Endothelial cell of umbilical vein (primary cell): ENCODE data around the gene SERPINB11. TPM values are rescaled to one million over a fixed set of nuclear protein-coding genes. Genes with fewer than 3 reads are reported as not detected.

Experiments
- BruUV-seq: library from RNA; stranded (reverse); fragments of 400-500 nt; replicated peaks from 2 replicates; lab custom pipeline; 2021; lab: Mats Ljungman, UMichigan
- CTCF ChIA-PET: fragments of 300-600, 350-600 bp; sonication (Branson Sonifier 250); formaldehyde crosslinking; loops from one replicate; lab custom pipeline; 2021; ENCODE audit warnings: antibody characterized with exemption, inconsistent platforms; lab: Charles Lee
- POLR2A ChIA-PET: fragments of 300-600, 350-600 bp; sonication (Branson Sonifier 250); formaldehyde crosslinking; loops from one replicate; lab custom pipeline; 2021; ENCODE audit warnings: antibody characterized with exemption, inconsistent platforms; lab: Charles Lee
- DNase-seq: peaks from one replicate; pipeline ENCODE4 v3.0.0-alpha.2; 2011; ENCODE audit warnings: low read depth, low spot score
- FAIRE-seq: peaks from 2 replicates; lab custom pipeline; 2011; peaks lifted over from hg19 to GRCh38; lab: Jason Lieb, UNC
- H2AFZ ChIP-seq: 2 replicates; pipeline ENCODE4 v1.6.0; 2012; ENCODE audit warnings: low read depth, low read length, control low read depth, inconsistent platforms
- H3K27ac ChIP-seq: 2 replicates; pipeline ENCODE4 v1.5.1; 2011; ENCODE audit warnings: low read depth, mild to moderate bottlenecking, control low read depth, low read length, moderate library complexity; ENCODE audit not compliant: insufficient read depth
- H3K27me3 ChIP-seq, 2 experiments: 2 replicates each; pipeline versions ENCODE4 v1.6.0 to v1.6.1; 2011; ENCODE audit warnings: low read length in 2 of 2, mixed read lengths in 1 of 2; ENCODE audit not compliant: control insufficient read depth in 2 of 2, insufficient read depth in 2 of 2
- H3K36me3 ChIP-seq, 2 experiments: 2 replicates in 1 of 2; 3 replicates in 1 of 2; pipeline ENCODE4 v1.5.1; 2011; ENCODE audit warnings: low read length in 2 of 2, mild to moderate bottlenecking in 1 of 2, moderate library complexity in 1 of 2; ENCODE audit not compliant: control insufficient read depth in 2 of 2, insufficient read depth in 2 of 2; ENCODE audit errors: extremely low read depth in 1 of 2
- H3K4me1 ChIP-seq: 3 replicates; pipeline ENCODE4 v1.5.1; 2011; ENCODE audit warnings: mild to moderate bottlenecking, low read length; ENCODE audit not compliant: control insufficient read depth, insufficient read depth; ENCODE audit errors: extremely low read depth
- H3K4me2 ChIP-seq: 2 replicates; pipeline ENCODE4 v1.6.1; 2011; ENCODE audit warnings: low read length, control low read depth, mixed read lengths; ENCODE audit not compliant: insufficient read depth
- H3K4me3 ChIP-seq, 3 experiments: fragments of 200-600 bp in 1 of 3; sonication (generic), shearing (Covaris generic) in 1 of 3; replicated peaks in 1 of 3; 2 replicates each; pipeline ENCODE4 v1.5.1; 2011 to 2016; ENCODE audit warnings: control low read depth in 3 of 3, low read length in 3 of 3, mild to moderate bottlenecking in 2 of 3, inconsistent platforms in 1 of 3, low read depth in 1 of 3, moderate library complexity in 1 of 3; ENCODE audit not compliant: insufficient read depth in 1 of 3
- H3K79me2 ChIP-seq: 2 replicates; pipeline ENCODE4 v1.6.0; 2012; ENCODE audit warnings: low read length, inconsistent platforms; ENCODE audit not compliant: control insufficient read depth, insufficient read depth
- H3K9ac ChIP-seq: replicated peaks from 2 replicates; pipeline ENCODE3; 2011; ENCODE audit warnings: low read length, control low read depth; ENCODE audit not compliant: insufficient read depth; ENCODE audit errors: extremely low read depth
- H3K9me1 ChIP-seq: replicated peaks from 3 replicates; pipeline ENCODE4 v1.6.0; 2011; ENCODE audit warnings: mild to moderate bottlenecking, low read length; ENCODE audit not compliant: control insufficient read depth, insufficient read depth; ENCODE audit errors: extremely low read depth
- H3K9me3 ChIP-seq: replicated peaks from 2 replicates; pipeline ENCODE4 v1.5.1; 2012; ENCODE audit warnings: low read length, inconsistent platforms; ENCODE audit not compliant: control insufficient read depth, insufficient read depth
- H4K20me1 ChIP-seq: replicated peaks from 2 replicates; pipeline ENCODE3; 2011; ENCODE audit warnings: mild to moderate bottlenecking, low read length; ENCODE audit not compliant: control insufficient read depth, insufficient read depth; ENCODE audit errors: extremely low read depth
- EZH2 ChIP-seq: IDR thresholded peaks from 2 replicates; pipeline ENCODE4 v1.6.1; 2012; ENCODE audit warnings: borderline replicate concordance, low read depth, mild to moderate bottlenecking, moderate library complexity, low read length, inconsistent platforms; ENCODE audit not compliant: severe bottlenecking
- FOS ChIP-seq: IDR thresholded peaks from 2 replicates; pipeline ENCODE4 v1.6.1; 2011; ENCODE audit warnings: mild to moderate bottlenecking, low read length, moderate library complexity, borderline replicate concordance; ENCODE audit not compliant: insufficient read depth
- GATA2 ChIP-seq: IDR thresholded peaks from 2 replicates; pipeline ENCODE4 v1.7.0; 2011; ENCODE audit warnings: low read depth, mild to moderate bottlenecking, moderate library complexity, mixed read lengths, low read length; ENCODE audit not compliant: insufficient read length, insufficient read depth
- JUN ChIP-seq: IDR thresholded peaks from 2 replicates; pipeline ENCODE4 v1.6.1; 2011; ENCODE audit warnings: borderline replicate concordance, low read depth; ENCODE audit not compliant: insufficient read length, insufficient read depth
- MYC ChIP-seq: IDR thresholded peaks from one replicate; pipeline ENCODE4 v1.6.1; 2011; ENCODE audit warnings: mild to moderate bottlenecking, low read depth, low read length
- POLR2A ChIP-seq: IDR thresholded peaks from 2 replicates; pipeline ENCODE4 v1.6.1; 2012; ENCODE audit warnings: low read depth, mild to moderate bottlenecking, control low read depth, low read length
- POLR2AphosphoS5 ChIP-seq: IDR thresholded peaks from 2 replicates; pipeline ENCODE4 v1.6.1; 2012; ENCODE audit warnings: low read depth, mild to moderate bottlenecking, control low read depth, low read length, moderate library complexity; ENCODE audit not compliant: insufficient read depth
- dilution Hi-C: fragments of 300-500 bp; cut with MboI; formaldehyde crosslinking; loops from one replicate; pipeline ENCODE4 v1.15.0; 2019; ENCODE audit warnings: low sequenced_read_pairs; ENCODE audit not compliant: extremely low pct_ligation_motif_present
- intact Hi-C: fragments of 100-400 bp; cut with micrococcal nuclease; formaldehyde crosslinking; loops from one replicate; pipeline ENCODE4 v1.10.0; 2022
- polyA plus RNA-seq, 4 experiments: library from polyadenylated mRNA; depleted of rRNA in 3 of 4; stranded (reverse) in 3 of 4; unstranded in 1 of 4; fragments of >200 nt; gene quantifications; 2 replicates each; pipeline versions ENCODE4 v1.2.1 to v1.2.3, GENCODE V29; 2011 to 2012; ENCODE audit warnings: missing spikeins in 1 of 4
- total RNA-seq: library from RNA; stranded (reverse); gene quantifications from 2 replicates; pipeline ENCODE4 v1.2.3, GENCODE V29; 2021
- TF ChIP-seq, protein P1 (sequence below): IDR thresholded peaks from 2 replicates; pipeline ENCODE4 v1.6.1; 2011; ENCODE audit not compliant: insufficient read depth, insufficient read length
- TF ChIP-seq, protein P2 (sequence below), 2 donors: IDR thresholded peaks; 1 replicate in 1 of 2; 2 replicates in 1 of 2; pipeline ENCODE4 v1.5.1; 2011; ENCODE audit warnings: low read length in 2 of 2, mild to moderate bottlenecking in 2 of 2, moderate library complexity in 2 of 2, control low read depth in 1 of 2, inconsistent platforms in 1 of 2, low read depth in 1 of 2; ENCODE audit not compliant: insufficient read depth in 1 of 2; ENCODE audit errors: extremely low read depth in 1 of 2

Gene SERPINB11
- total and polyA plus RNA-seq, 2 donors (not counting 3 experiments of a cell fraction or from before 2014, with no cell fraction given) = not detected

DNA sequence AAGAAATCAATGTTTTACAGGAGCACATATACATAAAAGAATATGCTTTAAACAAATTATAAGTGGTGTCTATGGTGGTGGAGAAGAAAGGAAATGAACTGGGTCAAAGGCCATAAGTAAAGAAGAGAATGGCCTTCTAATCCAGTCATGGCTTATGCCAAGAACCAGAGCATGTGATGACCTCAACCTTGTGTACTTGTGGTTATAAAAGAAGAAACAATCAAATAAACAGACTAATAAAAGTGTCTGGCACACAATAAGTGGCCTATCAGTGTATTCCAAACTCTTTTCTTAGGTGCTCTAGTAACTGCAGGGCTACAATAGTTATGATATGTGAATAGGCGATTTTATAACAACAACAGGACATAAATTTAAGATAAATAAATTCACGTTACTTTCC is 2.6 kb downstream of the SERPINB11 start:
- Histone ChIP-seq H3K36me3 (no peaks in the 10 kb centered on the region), H3K9ac (no peak overlapping the region), H3K4me2 (no peak overlapping the region), H3K27ac (no peak overlapping the region), H3K79me2 (no peaks in the 10 kb centered on the region), H3K9me3 (no peaks in the 10 kb centered on the region), H3K27me3 (no peaks in the 10 kb centered on the region), H3K9me1 (no peaks in the 10 kb centered on the region), H3K4me3 (no peak overlapping the region), H2AFZ (no peak overlapping the region), H3K4me1 (no peaks in the 10 kb centered on the region), H4K20me1 (no peaks in the 10 kb centered on the region)
- ChIA-PET CTCF (no interaction called here), POLR2A (no interaction called here)
- intact Hi-C loops (no loop called here), dilution Hi-C loops (no loop called here)
- DNase-seq (no peak), FAIRE-seq (no peak)
- no TSS peak for BruUV-seq
- TF ChIP-seq POLR2A (no peak), JUN (no peak), EZH2 (no peak), POLR2AphosphoS5 (no peak), GATA2 (no peak)
- TF ChIP-seq, protein P1, sequence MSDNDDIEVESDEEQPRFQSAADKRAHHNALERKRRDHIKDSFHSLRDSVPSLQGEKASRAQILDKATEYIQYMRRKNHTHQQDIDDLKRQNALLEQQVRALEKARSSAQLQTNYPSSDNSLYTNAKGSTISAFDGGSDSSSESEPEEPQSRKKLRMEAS = no peak

DNA sequence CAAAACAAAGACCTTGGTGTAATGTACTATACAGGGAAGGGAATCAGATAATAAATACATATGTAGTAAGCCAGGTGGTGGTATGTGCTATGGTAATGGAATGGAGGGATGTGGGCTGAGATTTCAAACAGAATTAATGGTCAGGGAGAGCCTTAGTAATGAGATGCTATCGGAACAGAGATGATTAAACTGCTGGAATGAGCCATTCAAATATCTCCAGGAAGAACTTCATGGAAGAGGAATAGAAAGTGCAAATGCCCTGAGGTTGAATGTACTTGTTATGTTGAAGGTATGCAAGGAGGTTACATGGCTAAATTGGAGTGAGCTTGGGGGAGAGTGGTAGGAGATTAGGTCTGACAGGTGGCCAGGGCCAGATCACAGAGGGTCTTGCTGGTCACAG is 5.1 kb downstream of the SERPINB11 start:
- Histone ChIP-seq H3K79me2 (no peaks in the 10 kb centered on the region), H2AFZ (no peak overlapping the region), H3K36me3 (no peaks in the 10 kb centered on the region), H3K4me3 (no peak overlapping the region), H3K9me1 (no peaks in the 10 kb centered on the region), H3K9me3 (no peaks in the 10 kb centered on the region), H3K27ac (no peak overlapping the region), H3K9ac (no peak overlapping the region), H4K20me1 (no peaks in the 10 kb centered on the region), H3K4me2 (no peak overlapping the region), H3K4me1 (no peaks in the 10 kb centered on the region), H3K27me3 (no peaks in the 10 kb centered on the region)
- POLR2A ChIA-PET = no interaction called here
- dilution Hi-C loops (no loop called here), intact Hi-C loops (no loop called here)
- no TSS peak for BruUV-seq
- FAIRE-seq (no peak), DNase-seq (no peak)
- TF ChIP-seq POLR2AphosphoS5 (no peak), POLR2A (no peak), JUN (no peak), EZH2 (no peak), MYC (no peak), GATA2 (no peak), FOS (no peak)
- TF ChIP-seq, protein P1 = no peak
- TF ChIP-seq, protein P2, sequence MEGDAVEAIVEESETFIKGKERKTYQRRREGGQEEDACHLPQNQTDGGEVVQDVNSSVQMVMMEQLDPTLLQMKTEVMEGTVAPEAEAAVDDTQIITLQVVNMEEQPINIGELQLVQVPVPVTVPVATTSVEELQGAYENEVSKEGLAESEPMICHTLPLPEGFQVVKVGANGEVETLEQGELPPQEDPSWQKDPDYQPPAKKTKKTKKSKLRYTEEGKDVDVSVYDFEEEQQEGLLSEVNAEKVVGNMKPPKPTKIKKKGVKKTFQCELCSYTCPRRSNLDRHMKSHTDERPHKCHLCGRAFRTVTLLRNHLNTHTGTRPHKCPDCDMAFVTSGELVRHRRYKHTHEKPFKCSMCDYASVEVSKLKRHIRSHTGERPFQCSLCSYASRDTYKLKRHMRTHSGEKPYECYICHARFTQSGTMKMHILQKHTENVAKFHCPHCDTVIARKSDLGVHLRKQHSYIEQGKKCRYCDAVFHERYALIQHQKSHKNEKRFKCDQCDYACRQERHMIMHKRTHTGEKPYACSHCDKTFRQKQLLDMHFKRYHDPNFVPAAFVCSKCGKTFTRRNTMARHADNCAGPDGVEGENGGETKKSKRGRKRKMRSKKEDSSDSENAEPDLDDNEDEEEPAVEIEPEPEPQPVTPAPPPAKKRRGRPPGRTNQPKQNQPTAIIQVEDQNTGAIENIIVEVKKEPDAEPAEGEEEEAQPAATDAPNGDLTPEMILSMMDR (IDR thresholded peaks at IDR 0.05; ENCODE audit: extremely low read depth in 1 of 2, insufficient read depth in 1 of 2, low read depth in 1 of 2, low read length in 2 of 2) = no peak
- CTCF ChIA-PET = no interaction called here
